MCF 10A (cell line): Measurements from ENCODE around the gene MICAL3. TPM values are rescaled to one million over a fixed set of nuclear protein-coding genes. Genes with fewer than 3 reads are reported as not detected.

Source experiments
- BruUV-seq: library from RNA; stranded (reverse); fragments of 400-500 nt; replicated peaks from 2 replicates; lab custom pipeline; 2021; lab: Mats Ljungman, UMichigan
- CTCF ChIA-PET: fragments of 300-600 bp; sonication (Branson Sonifier 250); formaldehyde crosslinking; extraction: SDS; loops from one replicate; lab custom pipeline; 2021; ENCODE audit warnings: antibody characterized with exemption, inconsistent platforms; lab: Yijun Ruan, JAX
- POLR2A ChIA-PET: fragments of 300-600, 350-650 bp; sonication (Branson Sonifier 250); formaldehyde crosslinking; extraction: SDS; loops from one replicate; lab custom pipeline; 2020; ENCODE audit warnings: antibody characterized with exemption, inconsistent platforms; lab: Yijun Ruan, JAX
- DNase-seq: peaks from one replicate; pipeline ENCODE4 v3.0.0-alpha.2; 2018; ENCODE audit not compliant: unreplicated experiment
- H3K27ac Mint-ChIP-seq: one replicate; pipeline ENCODE4 v1.8.0; 2022; ENCODE audit warnings: mild to moderate bottlenecking, low read depth, mixed read lengths; ENCODE audit not compliant: unreplicated experiment
- H3K27me3 Mint-ChIP-seq: one replicate; pipeline ENCODE4 v1.8.0; 2022; ENCODE audit warnings: mixed read lengths; ENCODE audit not compliant: insufficient read depth, unreplicated experiment
- H3K36me3 Mint-ChIP-seq: one replicate; pipeline ENCODE4 v1.8.0; 2022; ENCODE audit warnings: mild to moderate bottlenecking, moderate library complexity, mixed read lengths; ENCODE audit not compliant: insufficient read depth, unreplicated experiment
- H3K4me1 Mint-ChIP-seq: one replicate; pipeline ENCODE4 v1.8.0; 2022; ENCODE audit warnings: mixed read lengths; ENCODE audit not compliant: insufficient read depth, unreplicated experiment
- H3K4me3 Mint-ChIP-seq: one replicate; pipeline ENCODE4 v1.8.0; 2022; ENCODE audit warnings: mild to moderate bottlenecking, moderate library complexity, mixed read lengths; ENCODE audit not compliant: unreplicated experiment
- H3K9me3 Mint-ChIP-seq: one replicate; pipeline ENCODE4 v1.8.0; 2022; ENCODE audit warnings: mixed read lengths; ENCODE audit not compliant: unreplicated experiment
- intact Hi-C: fragments of 100-400 bp; cut with micrococcal nuclease; formaldehyde crosslinking; loops from 2 replicates; pipeline ENCODE4 v1.14.1; 2022
- total RNA-seq: library from RNA; stranded (reverse); gene quantifications from 2 replicates; pipeline ENCODE4 v1.2.3, GENCODE V29; 2022
- TF ChIP-seq, protein P1 (sequence below): fragments of 200-600 bp; IDR thresholded peaks from one replicate; pipeline ENCODE4 v1.8.0; 2022; ENCODE audit warnings: antibody characterized with exemption, mild to moderate bottlenecking; ENCODE audit not compliant: unreplicated experiment

MICAL3 gene
- total RNA-seq, 1 experiment from 2014 or later: 54.1 TPM

DNA sequence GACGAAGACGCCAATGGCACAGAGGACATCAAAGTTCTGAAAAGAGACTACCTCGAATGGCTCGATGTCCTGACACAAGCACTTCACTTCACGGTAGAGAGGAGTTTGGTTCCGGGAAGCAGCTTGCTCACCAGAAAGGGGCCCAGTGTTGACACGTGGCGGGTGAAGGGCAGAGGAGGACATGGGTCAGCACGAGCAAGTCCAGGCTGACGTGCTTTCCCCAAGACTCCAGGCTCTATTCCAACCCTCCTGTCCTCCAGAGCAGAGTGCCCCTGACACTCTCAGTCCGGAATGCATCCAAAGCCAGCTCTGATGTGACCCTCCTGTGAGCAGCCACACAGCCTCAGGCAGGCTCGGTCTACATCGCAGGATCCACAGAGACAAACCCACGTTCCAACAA, 172.6 kb downstream of the MICAL3 start:
- no peak overlapping the region for H3K27ac Mint-ChIP-seq
- intact Hi-C loops: no loop called here

DNA sequence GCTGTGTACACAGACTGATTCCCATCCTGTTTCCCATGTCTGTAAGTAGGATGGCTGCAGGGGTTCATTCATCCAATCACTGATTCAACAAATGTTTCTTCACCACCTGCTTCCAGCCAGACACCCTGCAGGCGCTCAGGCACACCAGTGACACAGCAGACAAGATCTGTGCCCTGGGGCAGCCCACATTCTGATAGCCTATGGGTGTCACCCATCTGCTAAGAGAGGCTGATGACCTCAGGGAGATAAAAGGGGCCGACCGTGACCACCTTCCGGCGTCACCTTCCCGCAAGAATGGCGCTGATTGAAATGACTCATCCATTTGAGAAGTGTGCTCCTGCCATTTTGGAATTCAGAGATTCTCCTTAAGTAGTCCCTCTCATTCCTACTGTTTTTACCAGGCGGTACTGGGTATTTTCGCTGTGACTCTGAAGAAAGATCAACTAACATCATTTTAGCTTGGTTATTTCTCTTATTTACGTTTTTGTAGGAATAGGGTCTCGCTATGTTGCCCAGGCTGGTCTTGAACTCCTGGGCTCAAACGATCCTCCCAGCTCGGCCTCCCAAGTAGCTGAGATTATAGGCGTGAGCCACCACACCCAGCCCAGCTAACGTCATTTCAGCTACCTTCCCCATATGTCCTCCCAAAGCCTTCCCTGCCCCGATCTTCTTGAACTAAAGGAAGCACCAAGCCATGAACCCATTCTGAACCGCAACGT, 176.8 kb downstream of the MICAL3 start:
- intact Hi-C loops: no loop called here
- peaks cover 23% of the 10 kb centered on the region for H3K36me3 Mint-ChIP-seq

More for the DNA sequence above, 172.6 kb downstream of the MICAL3 start:
- TF ChIP-seq, protein P1, sequence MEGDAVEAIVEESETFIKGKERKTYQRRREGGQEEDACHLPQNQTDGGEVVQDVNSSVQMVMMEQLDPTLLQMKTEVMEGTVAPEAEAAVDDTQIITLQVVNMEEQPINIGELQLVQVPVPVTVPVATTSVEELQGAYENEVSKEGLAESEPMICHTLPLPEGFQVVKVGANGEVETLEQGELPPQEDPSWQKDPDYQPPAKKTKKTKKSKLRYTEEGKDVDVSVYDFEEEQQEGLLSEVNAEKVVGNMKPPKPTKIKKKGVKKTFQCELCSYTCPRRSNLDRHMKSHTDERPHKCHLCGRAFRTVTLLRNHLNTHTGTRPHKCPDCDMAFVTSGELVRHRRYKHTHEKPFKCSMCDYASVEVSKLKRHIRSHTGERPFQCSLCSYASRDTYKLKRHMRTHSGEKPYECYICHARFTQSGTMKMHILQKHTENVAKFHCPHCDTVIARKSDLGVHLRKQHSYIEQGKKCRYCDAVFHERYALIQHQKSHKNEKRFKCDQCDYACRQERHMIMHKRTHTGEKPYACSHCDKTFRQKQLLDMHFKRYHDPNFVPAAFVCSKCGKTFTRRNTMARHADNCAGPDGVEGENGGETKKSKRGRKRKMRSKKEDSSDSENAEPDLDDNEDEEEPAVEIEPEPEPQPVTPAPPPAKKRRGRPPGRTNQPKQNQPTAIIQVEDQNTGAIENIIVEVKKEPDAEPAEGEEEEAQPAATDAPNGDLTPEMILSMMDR: no peak
- Mint-ChIP-seq H3K4me3 (no peak overlapping the region), H3K36me3 (peaks cover 34% of the 10 kb centered on the region), H3K9me3 (no peaks in the 10 kb centered on the region), H3K4me1 (no peaks in the 10 kb centered on the region), H3K27me3 (no peaks in the 10 kb centered on the region)
- BruUV-seq: no TSS peak
- ChIA-PET POLR2A (no interaction called here), CTCF (interaction anchor here (1.0 kb wide), 1 partner anchor 22 kb away, joined by 4 read pairs; no protein-coding TSS in a partner anchor)
- no peak for DNase-seq

DNA sequence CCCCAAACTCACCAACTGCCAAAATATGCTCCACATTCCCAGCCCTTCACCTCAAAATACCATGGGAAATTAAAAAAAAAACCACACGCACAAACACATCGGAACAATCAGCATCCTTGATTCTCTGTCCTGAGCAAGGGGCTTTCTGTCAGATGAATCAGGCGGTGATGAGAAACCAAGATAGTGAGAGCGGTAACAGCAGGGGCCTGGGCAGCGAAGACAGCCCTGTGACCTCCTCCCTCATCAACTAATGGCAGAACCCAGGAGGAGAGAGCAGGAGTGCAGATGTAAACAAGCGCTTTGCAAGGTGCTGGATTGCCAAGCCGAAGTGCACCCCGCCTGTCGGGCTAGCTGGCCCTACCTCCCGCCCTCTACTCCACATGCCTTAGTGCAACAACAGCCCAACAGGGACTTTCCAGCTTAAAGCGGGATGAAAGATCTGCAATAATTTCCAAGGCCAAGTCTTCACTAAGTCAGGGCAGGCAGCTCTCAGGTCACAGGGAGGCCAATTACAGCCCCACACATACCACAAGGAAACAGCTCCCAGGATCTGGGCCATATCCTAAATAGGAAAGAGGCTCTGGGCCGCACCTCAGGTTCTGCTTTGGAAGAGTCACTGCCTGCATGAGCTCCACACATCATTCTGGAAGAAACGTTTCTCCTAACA, 177.9 kb downstream of the MICAL3 start:
- no TSS peak for BruUV-seq
- POLR2A ChIA-PET: no interaction called here
- Mint-ChIP-seq H3K27me3 (no peaks in the 10 kb centered on the region), H3K27ac (no peak overlapping the region), H3K4me3 (no peak overlapping the region), H3K36me3 (peaks cover 22% of the 10 kb centered on the region), H3K9me3 (no peaks in the 10 kb centered on the region), H3K4me1 (no peaks in the 10 kb centered on the region)
- CTCF ChIA-PET: interaction anchor here (0.8 kb wide), 1 partner anchor 231 kb away, joined by 5 read pairs; the partner anchor contains the start of gene PEX26
- intact Hi-C loops: no loop called here
- DNase-seq: no peak
- TF ChIP-seq, protein P1: no peak

More for the DNA sequence above, 176.8 kb downstream of the MICAL3 start:
- Mint-ChIP-seq H3K4me3 (no peak overlapping the region), H3K27me3 (no peaks in the 10 kb centered on the region), H3K27ac (no peak overlapping the region), H3K4me1 (no peaks in the 10 kb centered on the region), H3K9me3 (no peaks in the 10 kb centered on the region)
- POLR2A ChIA-PET: no interaction called here
- no TSS peak for BruUV-seq
- no peak for DNase-seq
- TF ChIP-seq, protein P1: no peak
- CTCF ChIA-PET: interaction anchor here (0.7 kb wide), 1 partner anchor 105 kb away, joined by 5 read pairs; no protein-coding TSS in a partner anchor

DNA sequence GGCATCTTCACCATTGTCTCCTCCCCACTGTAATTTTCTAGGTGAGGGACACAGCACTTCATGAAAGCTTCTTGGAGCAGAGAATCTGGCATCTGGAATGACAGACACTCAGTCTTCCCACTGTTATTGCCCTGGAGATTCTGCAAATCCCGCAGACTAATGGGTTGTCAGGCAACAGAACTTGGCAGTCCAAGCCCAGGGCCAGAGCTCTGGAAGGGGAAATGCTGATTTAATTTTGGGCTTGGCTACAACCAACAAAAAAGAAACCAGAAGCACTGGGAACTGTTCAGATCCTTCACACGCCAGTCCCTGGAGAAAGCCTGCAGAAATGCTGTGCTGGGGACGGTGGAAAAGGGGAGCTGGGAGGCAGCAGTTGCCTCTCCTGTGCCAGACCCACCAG, 178.6 kb downstream of the MICAL3 start:
- no peak for DNase-seq
- no peaks in the 10 kb centered on the region for H3K27me3 Mint-ChIP-seq
- TF ChIP-seq, protein P1: no peak
- H3K9me3 Mint-ChIP-seq: no peaks in the 10 kb centered on the region
- H3K27ac Mint-ChIP-seq: no peak overlapping the region
- peaks cover 15% of the 10 kb centered on the region for H3K36me3 Mint-ChIP-seq
- POLR2A ChIA-PET: no interaction called here
- CTCF ChIA-PET: interaction anchor here (2.2 kb wide), 1 partner anchor 15 kb away, joined by 13 read pairs; no protein-coding TSS in a partner anchor
- intact Hi-C loops: no loop called here
- BruUV-seq: no TSS peak
- H3K4me1 Mint-ChIP-seq: no peaks in the 10 kb centered on the region
- no peak overlapping the region for H3K4me3 Mint-ChIP-seq
